Hematopoietic multipotent progenitor cell treated with erythropoietin and hydrocortisone succinate and interleukin-3 and kit ligand, for 17 days (in vitro differentiated cells): ENCODE results near the gene SERHL2.
"Not testable (repeated sequence)": the region's sequence is repeated elsewhere in the genome, so short reads cannot be mapped to it uniquely, and the experiment has no call there.

Source experiments
- DNase-seq: peaks from one replicate; pipeline ENCODE4 v3.0.0-alpha.2; 2015; ENCODE audit warnings: low spot score

SERHL2 gene

GRCh38 chr22:42574046-42574445 is 20.3 kb downstream of the SERHL2 start:
- not testable (repeated sequence) for DNase-seq

GRCh38 chr22:42574468-42574867 is 20.7 kb downstream of the SERHL2 start:
- DNase-seq = not testable (repeated sequence)

GRCh38 chr22:42575996-42576574 is 22.3 kb downstream of the SERHL2 start:
- not testable (repeated sequence) for DNase-seq

GRCh38 chr22:42577141-42577540 is 23.4 kb downstream of the SERHL2 start:
- not testable (repeated sequence) for DNase-seq

- DNase-seq = no peak
These were observed 24.0 kb downstream of the SERHL2 start for GRCh38 chr22:42577623-42578240.

- DNase-seq = not testable (repeated sequence)
These were observed 26.3 kb downstream of the SERHL2 start for GRCh38 chr22:42580040-42580439.

- DNase-seq = not testable (repeated sequence)
These were observed 27.5 kb downstream of the SERHL2 start for GRCh38 chr22:42581194-42581761.

- peak; percentile 41 for DNase-seq
These were observed 28.3 kb downstream of the SERHL2 start for GRCh38 chr22:42581762-42582716.

GRCh38 chr22:42582987-42583386 is 29.2 kb downstream of the SERHL2 start:
- no peak for DNase-seq

- DNase-seq = no peak
These were observed 30.7 kb downstream of the SERHL2 start for GRCh38 chr22:42584364-42584940.

GRCh38 chr22:42585096-42585495 is 31.3 kb downstream of the SERHL2 start:
- DNase-seq = no peak

GRCh38 chr22:42586381-42586780 is 32.6 kb downstream of the SERHL2 start:
- DNase-seq = no peak

- no peak for DNase-seq
These were observed 33.9 kb downstream of the SERHL2 start for GRCh38 chr22:42587588-42588175.

GRCh38 chr22:42591987-42592386 is 38.2 kb downstream of the SERHL2 start:
- DNase-seq = no peak

GRCh38 chr22:42595434-42595833 is 41.7 kb downstream of the SERHL2 start:
- no peak for DNase-seq

- DNase-seq = no peak
These were observed 42.6 kb downstream of the SERHL2 start for GRCh38 chr22:42596336-42596735.

GRCh38 chr22:42596863-42597530 is 43.2 kb downstream of the SERHL2 start:
- no peak for DNase-seq

GRCh38 chr22:42601879-42602465 is 48.2 kb downstream of the SERHL2 start:
- no peak for DNase-seq

- DNase-seq = no peak
These were observed 48.7 kb downstream of the SERHL2 start for GRCh38 chr22:42602470-42602869.

GRCh38 chr22:42603427-42603826 is 49.7 kb downstream of the SERHL2 start:
- DNase-seq = no peak

GRCh38 chr22:42604403-42604802 is 50.6 kb downstream of the SERHL2 start:
- no peak for DNase-seq
